Kidney epithelial cell (primary cell): ENCODE measurements around the gene CELF2. TPM values are rescaled to one million over a fixed set of nuclear protein-coding genes. Genes with fewer than 3 reads are reported as not detected.
A peak's percentile ranks its signal among the peaks of the same experiment; 100 is the strongest.

ENCODE experiments used
- DNase-seq: peaks from one replicate; pipeline ENCODE4 v3.0.0-alpha.2; 2010; ENCODE audit warnings: low read depth
- H3K27me3 ChIP-seq: 2 replicates; pipeline ENCODE4 v1.6.0; 2011; ENCODE audit warnings: low read length; ENCODE audit not compliant: control insufficient read depth, insufficient read depth
- H3K36me3 ChIP-seq: 2 replicates; pipeline ENCODE4 v1.5.1; 2011; ENCODE audit warnings: low read length; ENCODE audit not compliant: control insufficient read depth, insufficient read depth
- H3K4me3 ChIP-seq: 2 replicates; pipeline ENCODE4 v1.5.1; 2011; ENCODE audit warnings: low read depth, mild to moderate bottlenecking, control low read depth, low read length
- CTCF ChIP-seq: IDR thresholded peaks from 2 replicates; pipeline ENCODE4 v1.5.1; 2011; ENCODE audit warnings: mild to moderate bottlenecking, moderate library complexity, low read length, control low read depth, inconsistent platforms; ENCODE audit not compliant: insufficient read depth, poor library complexity, severe bottlenecking
- total RNA-seq: library from RNA; depleted of rRNA; stranded (reverse); fragments of >200 nt; gene quantifications from 2 replicates; pipeline ENCODE4 v1.2.3, GENCODE V29; 2015

Gene CELF2
- total RNA-seq, 1 donor from 2014 or later, result 15.2 TPM

- H3K27me3 ChIP-seq, result no peaks in the 10 kb centered on the region
- H3K4me3 ChIP-seq, result no peak overlapping the region
- H3K36me3 ChIP-seq, result no peaks in the 10 kb centered on the region
- peak; percentile 47 for DNase-seq
- TF ChIP-seq CTCF, result no peak
Measured at GRCh38 chr10:11146402-11147171, 128.9 kb downstream of the CELF2 start.

GRCh38 chr10:11147722-11148121 is 130.1 kb downstream of the CELF2 start:
- DNase-seq, result no peak
- H3K27me3 ChIP-seq, result no peaks in the 10 kb centered on the region
- TF ChIP-seq CTCF, result no peak
- H3K36me3 ChIP-seq, result no peaks in the 10 kb centered on the region
- H3K4me3 ChIP-seq, result no peak overlapping the region

- no peaks in the 10 kb centered on the region for H3K27me3 ChIP-seq
- H3K4me3 ChIP-seq, result no peak overlapping the region
- H3K36me3 ChIP-seq, result no peaks in the 10 kb centered on the region
- DNase-seq, result no peak
- no peak for TF ChIP-seq CTCF
Measured at GRCh38 chr10:11148142-11149028, 130.7 kb downstream of the CELF2 start.

GRCh38 chr10:11149807-11150141 is 132.1 kb downstream of the CELF2 start:
- H3K4me3 ChIP-seq, result no peak overlapping the region
- H3K27me3 ChIP-seq, result no peaks in the 10 kb centered on the region
- DNase-seq, result no peak
- no peak for TF ChIP-seq CTCF
- no peaks in the 10 kb centered on the region for H3K36me3 ChIP-seq

- Histone ChIP-seq H3K36me3 (no peaks in the 10 kb centered on the region), H3K4me3 (no peak overlapping the region), H3K27me3 (no peaks in the 10 kb centered on the region)
- no peak for TF ChIP-seq CTCF
- no peak for DNase-seq
Measured at GRCh38 chr10:11150231-11150731, 132.6 kb downstream of the CELF2 start.
